ENCODE data around the gene DNAJB6.
"Not testable (repeated sequence)": the region's sequence is repeated elsewhere in the genome, so short reads cannot be mapped to it uniquely, and the experiment has no call there.

DNAJB6 gene

DNA sequence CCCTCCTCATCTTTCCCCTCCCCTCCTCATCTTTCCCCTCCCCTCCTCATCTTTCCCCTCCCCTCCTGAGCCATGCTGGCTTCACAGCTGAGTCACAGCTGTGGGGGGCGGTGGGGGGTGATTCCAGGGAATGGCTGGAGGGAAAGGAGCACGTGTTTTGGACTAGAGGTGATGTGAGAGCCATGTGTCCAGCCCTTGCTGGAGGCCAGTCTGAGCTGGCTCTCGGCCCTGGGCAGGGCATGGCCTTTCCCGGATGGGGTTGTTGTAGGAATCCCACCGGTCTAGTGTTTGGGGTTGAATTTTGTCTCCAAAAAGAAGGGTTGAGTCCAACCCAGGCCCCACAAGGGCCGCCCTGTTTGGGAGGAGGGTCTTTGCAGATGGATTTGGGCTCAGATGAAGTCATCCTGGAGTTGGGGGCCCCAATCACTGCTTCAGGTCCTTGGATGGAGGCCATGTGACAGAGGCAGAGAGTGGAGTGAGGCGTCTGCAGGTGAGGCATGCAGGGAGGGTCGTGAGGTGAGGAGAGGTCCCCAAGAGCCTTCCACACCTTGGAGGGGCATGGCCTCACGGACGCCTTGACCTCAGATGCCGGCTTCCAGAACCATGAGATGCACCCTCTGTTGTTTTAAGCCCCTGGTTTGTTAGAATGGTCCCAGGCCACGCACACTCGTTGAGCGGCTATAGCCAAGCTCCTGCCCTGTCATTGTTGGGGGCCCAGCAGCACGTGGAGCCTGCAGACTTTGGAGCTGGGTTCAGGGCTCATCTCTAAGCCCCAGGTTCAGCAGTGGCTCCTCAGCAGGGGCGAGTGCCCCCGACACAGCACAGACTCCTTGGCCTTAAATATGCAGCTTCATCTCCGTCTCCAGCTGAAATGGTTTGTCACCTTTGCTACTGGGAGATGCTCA, 101.6 kb downstream of the DNAJB6 start:
- in situ Hi-C loops (cut with HindIII; ENCODE audit: low sequenced_read_pairs), result no loop called here

GRCh38 chr7:157439149-157439548, 102.3 kb downstream of the DNAJB6 start:
- in situ Hi-C loops (cut with HindIII; ENCODE audit: low sequenced_read_pairs), result no loop called here

DNA sequence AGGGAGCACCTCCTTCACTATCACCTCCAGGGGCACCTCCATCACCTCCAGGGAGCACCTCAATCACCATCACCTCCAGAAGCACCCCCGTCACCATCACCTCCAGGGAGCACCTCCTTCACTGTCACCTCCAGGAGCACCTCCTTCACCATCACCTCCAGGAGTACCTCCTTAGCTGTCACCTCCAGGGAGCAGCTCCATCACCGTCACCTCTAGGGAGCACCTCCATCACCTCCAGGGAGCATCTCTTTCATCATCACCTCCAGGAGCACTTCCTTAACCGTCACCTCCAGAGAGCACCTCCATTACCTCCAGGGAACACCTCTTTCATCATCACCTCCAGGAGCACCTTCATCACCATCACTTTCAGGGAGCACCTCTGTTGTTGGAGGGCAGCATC, 103.0 kb downstream of the DNAJB6 start:
- in situ Hi-C loops (cut with HindIII; ENCODE audit: low sequenced_read_pairs), result no loop called here

DNA sequence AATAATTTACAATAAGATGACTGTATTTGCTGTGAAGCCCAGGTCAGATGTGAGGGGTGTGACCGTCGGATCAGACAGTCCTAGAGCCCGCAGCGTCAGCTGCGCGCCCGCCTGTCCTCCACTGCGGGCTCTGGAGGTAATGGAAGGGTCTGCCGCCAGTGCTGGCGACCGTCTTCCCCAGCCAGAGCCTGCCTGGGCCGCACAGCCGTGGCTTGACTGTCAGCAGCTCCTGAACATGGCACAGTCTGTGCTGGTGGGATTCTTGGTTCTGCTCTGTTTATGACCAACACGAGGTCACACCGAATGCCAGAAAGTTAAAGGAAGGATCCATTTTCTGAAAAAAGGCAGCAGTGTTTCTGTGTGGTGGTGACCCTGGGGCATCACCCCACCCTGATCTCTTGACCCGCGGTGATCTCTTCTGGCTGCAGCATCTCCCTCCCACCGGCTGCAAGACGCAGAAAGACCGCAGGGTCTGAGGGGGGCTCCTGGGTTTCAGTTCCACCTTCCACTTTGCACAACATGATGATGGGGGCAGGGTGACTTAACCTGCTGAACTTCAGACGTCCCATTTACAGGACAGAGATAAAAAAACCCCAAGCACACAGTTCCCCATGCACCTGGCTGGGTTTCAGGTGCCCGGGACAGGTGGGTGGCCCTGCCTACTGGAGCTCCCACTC, 103.7 kb downstream of the DNAJB6 start:
- in situ Hi-C loops (cut with HindIII; ENCODE audit: low sequenced_read_pairs), result no loop called here

- in situ Hi-C loops (cut with HindIII; ENCODE audit: low sequenced_read_pairs), result no loop called here
These were observed 104.2 kb downstream of the DNAJB6 start for GRCh38 chr7:157441023-157441399.

DNA sequence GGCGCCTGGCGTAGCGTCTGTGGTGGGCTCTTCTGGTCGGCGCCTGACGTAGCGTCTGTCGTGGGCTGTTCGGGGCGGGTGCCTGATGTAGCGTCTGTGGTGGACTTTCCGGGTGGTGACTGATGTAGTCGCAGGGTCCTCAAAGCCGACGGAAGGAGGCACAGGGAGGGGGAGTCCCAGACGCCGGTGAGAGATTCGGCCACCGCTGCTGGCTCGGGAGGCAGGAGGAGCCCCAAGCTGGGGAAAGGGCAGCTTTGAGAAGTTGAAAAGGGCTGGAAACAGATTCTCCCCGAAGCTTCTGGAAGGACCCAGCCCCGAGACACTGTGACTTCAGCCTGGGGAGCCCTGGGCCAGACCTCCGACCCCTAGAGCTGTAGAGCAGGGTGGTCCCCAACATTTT, 105.7 kb downstream of the DNAJB6 start:
- in situ Hi-C loops (cut with HindIII; ENCODE audit: low sequenced_read_pairs), result no loop called here

GRCh38 chr7:157442993-157443831, 106.4 kb downstream of the DNAJB6 start:
- in situ Hi-C loops (cut with HindIII; ENCODE audit: low sequenced_read_pairs), result no loop called here

GRCh38 chr7:157444011-157444842, 107.4 kb downstream of the DNAJB6 start:
- in situ Hi-C loops (cut with HindIII; ENCODE audit: low sequenced_read_pairs), result no loop called here

DNA sequence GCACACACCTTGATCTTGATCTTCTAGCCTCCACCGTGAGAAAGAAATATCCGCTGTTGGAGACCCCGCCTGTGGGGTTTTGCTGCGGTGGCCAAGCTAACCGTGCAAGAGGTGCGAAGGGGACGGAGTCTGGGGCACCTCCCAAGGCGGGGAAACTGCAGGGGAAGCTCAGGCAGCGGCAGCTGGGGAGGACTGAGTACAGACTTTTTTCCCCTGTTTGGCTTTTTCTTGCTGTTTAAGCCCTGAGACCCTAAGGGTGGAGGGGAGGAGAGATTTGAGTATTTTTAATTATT, 108.0 kb downstream of the DNAJB6 start:
- in situ Hi-C loops (cut with HindIII; ENCODE audit: low sequenced_read_pairs), result no loop called here

DNA sequence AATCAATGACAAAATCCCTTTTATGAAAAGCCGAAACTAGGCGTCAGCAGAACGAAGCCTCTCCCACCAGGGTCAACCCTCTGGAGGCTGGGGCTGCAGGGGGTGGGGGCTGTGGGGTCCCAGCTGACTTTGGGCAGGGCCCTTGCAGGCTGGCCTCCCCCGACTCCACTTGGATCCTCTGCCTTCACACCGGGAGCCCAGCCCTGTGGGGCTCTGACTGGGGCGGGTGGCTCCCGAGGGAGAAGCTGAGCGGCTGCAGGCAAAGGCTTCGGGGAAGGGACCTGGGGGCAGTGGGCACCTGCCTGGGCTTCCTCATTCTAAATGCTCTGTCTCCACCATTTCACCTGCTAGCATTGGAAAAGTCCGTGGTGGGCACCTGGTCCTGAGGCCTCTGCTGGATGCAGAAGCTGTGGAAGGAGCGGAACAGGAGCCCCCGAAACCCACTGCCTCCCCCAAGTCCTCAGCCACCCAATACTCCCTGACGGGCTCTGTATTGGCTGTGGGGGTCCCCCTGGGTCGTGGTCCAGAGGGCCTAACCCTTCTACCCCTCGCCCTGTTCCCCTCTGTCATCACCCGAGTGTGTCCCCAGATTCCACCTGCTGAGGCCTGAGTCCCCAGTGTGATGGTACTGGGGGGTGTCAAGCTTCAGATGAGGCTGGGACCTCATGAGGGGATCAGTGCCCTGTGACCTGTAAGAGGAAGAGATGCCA, 108.6 kb downstream of the DNAJB6 start:
- in situ Hi-C loops (cut with HindIII; ENCODE audit: low sequenced_read_pairs), result no loop called here

GRCh38 chr7:157445956-157446295, 109.1 kb downstream of the DNAJB6 start:
- in situ Hi-C loops (cut with HindIII; ENCODE audit: low sequenced_read_pairs), result no loop called here

DNA sequence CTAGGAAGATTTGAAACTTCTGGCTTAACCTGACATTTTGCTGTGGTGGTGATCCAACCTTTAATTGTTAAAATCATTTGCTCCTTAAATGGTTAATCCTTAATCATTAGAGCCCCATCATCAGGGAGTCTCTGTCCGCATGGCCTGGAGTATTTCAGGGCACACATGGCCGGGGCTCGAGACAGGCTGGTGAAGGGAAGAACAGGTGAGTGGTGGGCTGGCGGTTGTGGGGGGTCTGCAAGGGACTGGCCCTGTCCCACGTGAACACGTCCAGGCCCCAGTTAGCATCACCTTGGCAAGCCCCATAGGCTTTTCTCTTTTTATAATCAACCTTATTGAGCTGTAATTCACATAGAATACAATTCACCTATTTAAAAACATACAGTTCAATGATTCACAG, 109.5 kb downstream of the DNAJB6 start:
- in situ Hi-C loops (cut with HindIII; ENCODE audit: low sequenced_read_pairs), result no loop called here

GRCh38 chr7:157454003-157454402, 117.2 kb downstream of the DNAJB6 start:
- in situ Hi-C loops (cut with HindIII; ENCODE audit: low sequenced_read_pairs), result not testable (repeated sequence)

DNA sequence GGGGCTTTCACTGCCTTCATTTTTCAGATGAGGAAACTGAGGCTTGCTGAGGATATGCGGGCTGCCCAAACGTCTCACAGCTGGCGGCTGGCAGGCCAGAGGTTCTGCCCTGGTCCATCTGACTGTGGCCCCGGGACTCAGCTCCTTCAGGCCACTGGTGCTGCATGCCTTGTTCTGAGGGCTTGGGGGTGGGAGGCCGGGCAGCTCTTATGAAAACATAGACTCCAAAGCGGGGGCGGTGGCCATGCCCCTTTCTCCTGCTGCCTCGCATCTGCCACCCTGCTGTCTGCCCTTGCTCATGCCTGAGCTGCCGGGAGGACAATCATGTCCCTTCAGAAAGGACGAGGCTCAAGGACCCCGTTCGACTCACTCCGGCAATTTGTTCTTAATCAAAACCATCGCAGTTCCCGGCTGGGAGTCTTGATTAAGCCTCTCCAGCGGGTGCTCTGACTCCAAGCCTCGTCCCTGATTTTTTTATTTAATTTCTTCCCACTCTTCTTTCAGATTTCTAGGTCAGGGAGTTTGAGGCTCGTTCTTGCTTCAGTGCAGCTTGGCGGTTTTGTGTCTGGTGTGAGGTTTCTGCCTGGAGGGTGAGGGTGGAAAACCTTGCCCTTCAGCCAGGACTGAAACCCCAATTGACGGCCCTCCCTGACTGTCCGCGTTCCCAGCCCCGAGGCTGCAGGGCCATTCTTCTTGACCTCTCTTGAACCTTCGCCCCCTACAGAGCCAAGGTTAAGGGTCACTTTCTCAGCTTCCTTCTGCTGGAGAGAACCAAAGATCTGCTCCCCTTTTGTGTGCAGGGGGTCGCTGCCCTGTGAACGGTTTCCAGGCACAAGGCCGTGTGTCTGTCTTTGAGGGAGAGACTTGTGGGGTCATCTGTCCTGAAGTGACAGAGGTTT, 120.8 kb downstream of the DNAJB6 start:
- in situ Hi-C loops (cut with HindIII; ENCODE audit: low sequenced_read_pairs), result no loop called here

DNA sequence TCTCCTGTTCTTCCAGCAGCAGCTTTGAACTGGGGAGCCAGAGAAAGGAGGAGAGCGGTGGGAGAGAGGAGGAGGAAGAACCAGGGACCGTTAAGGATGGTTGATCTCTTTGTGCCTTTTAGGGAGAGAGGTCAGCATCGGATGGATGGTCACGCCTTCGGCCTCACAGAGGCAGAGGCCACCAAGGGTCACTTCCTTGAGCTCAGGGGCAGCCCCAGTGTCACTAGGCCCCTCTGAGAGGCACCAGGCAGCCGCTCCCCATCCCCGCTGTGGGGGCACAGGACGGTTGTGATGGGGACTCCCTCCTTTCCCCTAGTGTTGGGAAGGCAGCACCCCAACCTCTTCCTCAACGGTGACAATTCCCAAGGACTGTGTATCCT, 121.4 kb downstream of the DNAJB6 start:
- in situ Hi-C loops (cut with HindIII; ENCODE audit: low sequenced_read_pairs), result no loop called here

DNA sequence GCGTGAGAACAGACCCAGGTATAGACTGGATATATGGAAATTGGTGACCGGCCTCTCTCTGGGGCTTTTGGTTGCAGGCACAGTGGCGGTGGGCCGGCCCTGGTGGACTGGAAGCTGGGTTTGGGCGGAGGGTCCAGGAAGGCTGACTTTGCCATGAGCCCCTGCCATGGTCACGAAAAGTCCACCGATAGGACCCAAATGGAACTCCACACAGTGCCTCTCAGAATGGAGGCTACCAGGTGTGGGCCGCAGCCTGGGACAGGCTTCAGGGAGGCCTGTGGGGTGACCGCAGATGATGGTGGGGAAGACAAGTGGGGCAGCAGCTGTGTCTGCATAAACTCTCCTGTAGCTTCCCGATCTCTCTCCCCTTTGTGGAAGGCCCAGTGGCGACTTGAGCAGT, 123.2 kb downstream of the DNAJB6 start:
- in situ Hi-C loops (cut with HindIII; ENCODE audit: low sequenced_read_pairs), result no loop called here

DNA sequence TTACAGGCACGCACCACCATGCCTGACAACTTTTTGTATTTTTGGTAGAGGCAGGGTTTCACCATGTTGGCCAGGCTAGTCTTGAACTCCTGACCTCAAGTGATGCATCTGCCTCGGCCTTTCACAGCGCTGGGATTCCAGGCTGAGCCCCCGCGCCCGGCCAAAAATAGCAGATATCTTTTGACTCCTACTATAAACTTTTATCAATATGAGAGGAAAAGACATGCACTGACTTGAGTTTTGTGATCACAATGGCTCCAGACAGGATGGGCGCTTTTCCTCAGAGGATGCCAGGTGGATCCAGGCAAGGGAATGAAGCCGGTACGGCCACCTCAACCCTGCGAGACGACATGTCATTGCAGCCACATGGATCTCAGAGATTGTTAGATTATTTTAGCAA, 123.9 kb downstream of the DNAJB6 start:
- in situ Hi-C loops (cut with HindIII; ENCODE audit: low sequenced_read_pairs), result no loop called here

DNA sequence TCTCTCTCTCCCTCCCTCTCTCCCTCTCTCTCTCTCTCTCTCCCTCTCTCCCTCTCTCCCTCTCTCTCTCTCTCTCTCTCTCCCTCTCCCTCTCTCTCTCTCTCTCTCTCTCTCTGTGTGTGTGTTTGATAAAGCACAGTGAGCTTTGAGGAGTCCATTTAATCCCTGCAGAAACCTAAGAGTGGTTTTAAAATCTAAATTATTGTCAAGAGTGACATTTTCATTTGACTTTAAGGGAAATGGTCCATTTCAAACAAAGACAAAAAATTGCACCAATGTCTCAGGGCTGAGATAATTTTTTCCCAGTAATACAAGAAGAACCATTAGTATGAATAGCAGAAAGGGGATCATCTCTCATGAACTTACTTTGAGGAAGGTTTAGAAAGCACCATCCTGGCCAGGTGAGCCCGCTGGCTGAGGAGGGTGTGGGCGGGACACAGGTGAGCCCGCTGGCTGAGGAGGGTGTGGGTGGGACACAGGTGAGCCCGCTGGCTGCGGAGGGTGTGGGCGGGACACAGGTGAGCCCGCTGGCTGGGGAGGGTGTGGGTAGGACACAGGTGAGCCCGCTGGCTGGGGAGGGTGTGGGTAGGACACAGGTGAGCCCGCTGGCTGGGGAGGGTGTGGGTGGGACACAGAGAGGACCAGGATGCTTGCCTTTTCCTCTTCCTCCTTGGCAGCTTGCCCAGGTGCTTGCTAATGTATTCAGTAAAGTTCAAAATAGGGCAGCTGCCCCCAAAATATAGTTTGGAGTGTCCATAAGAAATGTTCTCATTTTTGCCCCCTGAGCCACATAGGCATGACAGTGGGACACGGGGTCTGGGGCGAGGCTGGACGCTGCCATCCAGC, 125.0 kb downstream of the DNAJB6 start:
- in situ Hi-C loops (cut with HindIII; ENCODE audit: low sequenced_read_pairs), result no loop called here

- in situ Hi-C loops (cut with HindIII; ENCODE audit: low sequenced_read_pairs), result no loop called here
These were observed 125.6 kb downstream of the DNAJB6 start for GRCh38 chr7:157462419-157462771.
